Stimulated activated CD8-positive, alpha-beta memory T cell treated with anti-CD3 and anti-CD28 coated beads, Interleukin-4, amount 100 ng/mL, for 24 hours (primary cell): Measurements from ENCODE around the gene FBXO47.
"Not testable (repeated sequence)": the region's sequence is repeated elsewhere in the genome, so short reads cannot be mapped to it uniquely, and the experiment has no call there.

ENCODE experiments used
- DNase-seq: peaks from one replicate; pipeline ENCODE4 v3.0.0-alpha.2; 2020; ENCODE audit warnings: low read depth

The FBXO47 gene

DNA sequence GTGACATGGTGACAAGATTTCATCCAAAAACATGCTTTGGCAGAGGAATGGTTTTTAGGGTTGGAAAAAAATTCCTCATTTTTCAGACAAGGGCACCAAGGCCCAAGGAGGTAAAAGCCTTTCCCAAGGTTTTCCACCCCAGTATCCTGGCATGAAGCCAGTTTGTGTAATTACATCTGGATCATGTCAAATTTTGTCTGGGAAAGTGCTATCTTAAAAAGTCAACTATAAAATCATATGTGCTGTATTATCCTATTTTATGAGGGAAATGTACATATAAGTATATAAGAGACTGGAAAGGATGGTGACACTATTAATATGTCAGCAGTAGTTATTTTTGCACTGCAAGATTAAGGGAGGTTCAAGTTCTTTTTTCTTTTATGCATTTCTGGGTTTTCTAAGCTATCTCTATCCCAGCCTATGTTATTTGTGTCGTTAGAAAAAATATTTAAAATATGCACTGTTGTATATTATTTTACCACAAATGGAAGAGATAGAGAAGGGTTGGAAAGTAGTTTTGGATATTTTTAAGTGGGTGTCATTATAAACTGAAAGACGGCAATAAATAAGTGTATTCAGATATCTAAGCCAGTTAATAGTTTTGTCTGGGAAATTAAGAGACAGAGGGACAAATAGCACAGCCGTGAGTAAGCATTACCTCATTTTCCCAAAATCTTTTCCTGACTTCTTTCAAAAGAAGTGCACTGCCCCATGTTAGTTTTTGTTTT, 13.5 kb upstream of the FBXO47 start:
- DNase-seq = no peak

DNA sequence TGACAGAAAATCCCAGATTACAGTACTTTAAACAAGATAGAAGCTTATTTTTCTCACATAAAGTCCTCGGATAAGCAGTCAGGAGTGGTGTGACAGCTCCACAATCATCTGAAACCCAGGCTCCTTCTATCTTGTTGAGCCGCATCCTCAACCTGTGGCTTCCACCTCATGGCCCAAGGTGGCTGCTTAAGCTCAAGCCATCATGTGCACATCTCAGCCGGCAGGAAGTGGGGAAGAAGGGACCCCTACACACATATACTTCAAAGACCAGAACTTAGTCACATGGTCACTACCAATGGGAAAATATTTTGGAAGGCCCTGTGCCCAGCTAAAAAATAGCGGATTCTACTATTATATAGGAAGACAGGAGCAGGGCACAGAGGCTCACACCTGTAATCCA, 11.0 kb upstream of the FBXO47 start:
- DNase-seq = no peak

DNA sequence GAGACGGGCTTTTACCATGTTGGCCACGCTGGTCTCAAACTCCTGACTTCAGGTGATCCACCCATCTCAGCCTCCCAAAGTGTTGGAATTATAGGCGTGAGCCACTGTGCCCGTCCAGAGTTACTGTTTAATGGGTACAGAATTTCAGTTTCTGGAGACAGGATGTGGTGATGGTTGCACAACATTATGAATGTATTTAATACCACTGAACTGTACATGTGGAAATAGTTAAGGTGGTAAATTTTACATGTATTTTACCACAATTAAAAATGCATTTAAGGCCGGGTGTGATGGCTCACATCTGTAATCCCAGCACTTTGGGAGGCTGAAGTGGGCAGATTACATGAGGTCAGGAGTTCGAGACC, 9.0 kb upstream of the FBXO47 start:
- DNase-seq = not testable (repeated sequence)

DNA sequence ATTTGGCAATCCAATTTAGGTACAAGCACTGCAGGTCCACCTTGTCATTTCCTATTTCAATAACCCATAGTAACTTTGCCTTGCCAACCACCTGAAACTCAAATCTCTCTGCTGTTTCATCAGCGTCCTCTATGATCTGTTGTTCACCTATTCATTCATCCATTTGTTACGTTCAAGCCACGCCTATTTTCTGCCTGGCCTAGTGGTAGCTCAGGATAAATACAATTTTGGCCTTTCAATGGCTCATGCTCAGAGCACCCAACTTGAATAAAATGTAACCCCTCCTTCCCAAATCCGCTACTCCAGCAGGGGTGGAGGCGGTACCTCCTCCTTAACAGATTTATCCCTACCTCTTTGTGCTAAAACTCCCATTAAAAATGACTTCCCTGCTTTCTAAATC, 3.6 kb upstream of the FBXO47 start:
- DNase-seq = no peak

DNA sequence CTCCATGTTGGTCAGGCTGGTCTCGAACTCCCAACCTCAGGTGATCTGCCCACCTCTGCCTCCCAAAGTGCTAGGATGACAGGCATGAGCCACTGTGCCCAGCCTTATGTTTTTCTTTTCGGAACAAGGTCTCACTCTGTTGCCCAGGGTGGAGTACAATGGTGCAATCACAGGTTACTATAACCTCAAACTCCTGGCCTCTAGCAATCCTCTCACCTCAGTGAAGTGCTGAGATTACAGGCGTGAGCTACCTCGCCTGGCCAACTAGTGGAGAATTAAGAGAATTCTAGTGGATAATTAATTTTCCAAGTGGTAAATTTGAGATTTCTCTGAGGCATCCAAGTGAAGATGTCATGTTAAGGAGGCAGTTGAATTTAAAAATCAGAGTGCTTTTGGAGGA, 2.9 kb upstream of the FBXO47 start:
- DNase-seq = no peak

DNA sequence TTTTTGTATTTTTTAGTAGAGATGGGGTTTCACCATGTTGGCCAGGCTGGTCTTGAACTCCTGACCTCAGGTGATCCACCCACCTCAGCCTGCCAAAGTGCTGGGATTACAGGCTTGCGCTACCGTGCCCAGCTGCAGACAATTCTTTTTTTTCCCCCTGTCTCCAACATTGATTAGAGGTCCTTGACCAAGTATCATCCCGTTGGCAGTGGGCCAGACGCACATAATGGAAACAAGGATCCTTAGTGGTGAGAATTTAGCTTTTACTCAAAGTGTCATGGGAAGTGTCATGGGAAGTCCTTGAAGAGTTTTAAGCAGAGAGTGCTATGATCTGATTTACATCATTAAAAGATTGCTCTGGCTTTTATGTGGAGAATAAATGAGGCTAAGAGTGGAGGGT, 2.1 kb upstream of the FBXO47 start:
- DNase-seq = no peak

DNA sequence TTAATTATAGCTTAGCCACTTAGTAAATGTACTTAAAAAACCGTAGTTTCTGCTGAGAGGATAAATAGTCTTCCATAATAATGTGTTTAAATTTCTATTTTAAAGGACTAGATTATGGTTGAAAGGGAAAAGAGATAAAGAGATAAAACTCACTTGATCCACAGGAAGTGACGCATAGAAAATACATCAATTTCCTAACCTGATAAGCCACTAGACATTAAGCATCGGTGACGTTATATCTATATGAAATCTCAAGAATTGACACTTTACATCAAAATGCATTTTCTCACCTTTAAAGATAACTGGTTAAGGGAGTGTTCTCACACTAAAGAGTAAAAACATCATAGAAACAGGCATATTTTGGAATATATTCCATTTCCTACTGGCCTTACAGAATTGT, 5.8 kb downstream of the FBXO47 start:
- DNase-seq = no peak

DNA sequence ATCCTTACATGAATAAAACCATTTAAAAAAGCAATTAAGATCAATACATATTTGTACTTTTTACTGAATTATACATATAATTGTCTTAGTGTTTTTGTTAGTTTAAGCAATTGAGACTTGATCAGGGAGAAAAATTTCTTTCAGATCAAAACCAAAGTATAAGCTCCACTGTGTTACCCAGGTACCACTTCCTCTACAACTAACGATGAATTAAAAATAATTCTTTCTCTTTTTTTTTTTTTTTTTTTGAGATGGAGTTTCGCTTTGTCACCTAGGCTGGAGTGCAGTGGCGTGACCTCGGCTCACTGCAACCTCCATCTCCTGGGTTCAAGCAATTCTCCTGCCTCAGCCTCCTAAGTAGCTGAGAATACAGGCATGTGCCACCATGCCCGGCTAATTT, 6.8 kb downstream of the FBXO47 start:
- no peak for DNase-seq

DNA sequence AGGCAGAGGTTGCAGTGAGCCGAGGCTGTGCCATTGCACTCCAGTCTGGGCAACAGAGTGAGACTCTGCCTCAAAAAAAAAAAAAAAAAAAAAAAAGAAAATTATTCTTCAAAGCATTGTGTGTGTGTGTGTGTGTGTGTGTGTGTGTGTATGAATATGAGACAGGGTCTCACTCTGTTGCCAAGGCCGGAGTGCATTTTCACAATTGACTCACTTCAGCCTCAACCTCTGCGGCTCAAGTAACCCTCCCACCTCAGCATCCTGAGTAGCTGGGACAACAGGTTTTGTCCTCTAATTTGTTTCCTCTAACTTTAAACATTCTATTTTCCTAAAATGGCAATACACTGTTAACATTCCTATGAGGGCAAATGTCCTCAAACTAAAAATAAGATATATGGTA, 7.7 kb downstream of the FBXO47 start:
- DNase-seq = no peak

DNA sequence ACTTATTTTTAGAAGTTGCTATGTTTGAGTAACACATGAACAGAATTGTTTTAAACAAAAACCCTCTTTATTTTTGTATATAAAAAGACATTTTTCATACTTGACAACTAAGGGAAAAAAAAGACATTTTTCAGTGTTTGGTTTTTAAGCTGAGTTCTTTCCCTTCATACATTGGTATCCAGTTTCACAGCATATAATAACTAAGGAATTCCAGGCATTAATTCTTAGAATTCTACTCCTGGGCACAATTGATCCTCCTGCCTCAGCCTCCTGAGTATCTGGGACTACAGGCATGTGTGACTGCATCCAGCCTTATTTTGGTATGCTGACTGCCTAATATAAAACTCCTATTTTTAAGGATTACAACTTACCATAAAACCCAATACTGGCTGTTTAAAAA, 8.4 kb downstream of the FBXO47 start:
- no peak for DNase-seq

DNA sequence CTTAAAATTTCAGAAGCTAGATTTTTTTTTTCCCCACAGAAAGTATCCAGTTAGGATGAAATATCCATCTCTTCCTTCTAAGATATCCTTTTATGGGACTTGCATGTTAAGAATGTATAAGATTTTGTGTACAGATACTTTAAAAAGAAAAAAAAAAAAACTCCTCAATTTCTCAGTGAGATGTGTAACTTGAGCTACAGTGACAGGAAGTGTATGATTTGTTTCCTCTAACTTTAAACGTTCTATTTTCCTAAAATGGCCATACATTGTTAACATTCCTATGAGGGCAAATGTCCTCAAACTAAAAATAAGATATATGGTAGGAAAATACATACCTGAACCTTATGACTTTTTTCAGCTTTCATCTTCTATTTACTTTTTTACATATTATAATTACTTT, 8.9 kb downstream of the FBXO47 start:
- no peak for DNase-seq

DNA sequence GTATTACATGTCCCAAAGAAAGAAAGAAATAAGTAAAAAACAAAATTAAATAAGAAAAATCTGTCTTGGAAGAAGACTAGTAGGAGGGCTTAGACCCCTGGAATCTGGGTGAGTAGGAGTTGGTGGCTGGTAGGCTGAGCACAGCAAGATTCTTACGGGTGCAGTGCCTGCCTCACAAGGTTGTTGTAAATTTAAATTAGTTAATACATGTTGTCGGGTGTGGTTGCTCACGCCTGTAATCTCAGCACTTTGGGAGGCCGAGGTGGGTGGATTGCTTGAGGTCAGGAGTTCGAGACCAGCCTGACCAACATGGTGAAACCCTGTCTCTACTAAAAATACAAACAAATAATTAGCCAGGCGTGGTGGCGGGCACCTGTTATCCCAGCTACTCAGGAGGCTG, 13.4 kb downstream of the FBXO47 start:
- not testable (repeated sequence) for DNase-seq

DNA sequence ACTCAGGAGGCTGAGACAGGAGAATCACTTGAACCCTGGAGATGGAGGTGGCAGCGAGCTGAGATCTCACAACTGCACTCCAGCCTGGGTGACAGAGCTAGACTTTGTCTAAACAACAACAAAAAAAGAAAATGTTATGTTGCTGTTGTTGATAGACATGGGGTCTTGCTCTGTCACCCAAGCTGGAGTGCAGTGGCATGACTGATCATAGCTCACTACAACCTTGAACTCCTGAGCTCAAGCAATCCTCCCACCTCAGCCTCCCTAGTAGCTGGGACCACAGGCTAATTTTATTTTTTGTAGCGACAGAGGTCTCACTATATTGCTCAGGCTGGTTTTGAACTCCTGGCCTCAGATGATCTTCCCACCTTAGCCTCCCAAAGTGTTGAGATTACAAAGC, 20.0 kb downstream of the FBXO47 start:
- DNase-seq = no peak

DNA sequence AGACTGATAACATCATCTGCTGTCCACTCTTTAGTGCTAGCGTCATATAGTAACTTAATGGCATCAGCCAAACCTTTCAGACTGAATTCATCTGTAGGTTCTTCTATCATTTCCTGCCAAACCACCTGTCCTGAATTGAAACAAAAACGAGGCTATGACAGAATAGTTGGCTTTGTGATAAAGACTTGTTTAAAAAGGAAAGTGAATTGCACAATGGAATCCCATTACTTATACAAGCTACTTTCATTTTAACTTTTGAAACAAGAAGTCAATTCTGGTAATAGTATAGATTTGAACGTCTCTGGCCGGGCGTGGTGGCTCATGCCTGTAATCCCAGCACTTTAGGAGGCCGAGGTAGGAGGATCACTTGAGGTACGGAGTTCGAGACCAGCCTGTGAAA, 23.6 kb downstream of the FBXO47 start:
- no peak for DNase-seq

DNA sequence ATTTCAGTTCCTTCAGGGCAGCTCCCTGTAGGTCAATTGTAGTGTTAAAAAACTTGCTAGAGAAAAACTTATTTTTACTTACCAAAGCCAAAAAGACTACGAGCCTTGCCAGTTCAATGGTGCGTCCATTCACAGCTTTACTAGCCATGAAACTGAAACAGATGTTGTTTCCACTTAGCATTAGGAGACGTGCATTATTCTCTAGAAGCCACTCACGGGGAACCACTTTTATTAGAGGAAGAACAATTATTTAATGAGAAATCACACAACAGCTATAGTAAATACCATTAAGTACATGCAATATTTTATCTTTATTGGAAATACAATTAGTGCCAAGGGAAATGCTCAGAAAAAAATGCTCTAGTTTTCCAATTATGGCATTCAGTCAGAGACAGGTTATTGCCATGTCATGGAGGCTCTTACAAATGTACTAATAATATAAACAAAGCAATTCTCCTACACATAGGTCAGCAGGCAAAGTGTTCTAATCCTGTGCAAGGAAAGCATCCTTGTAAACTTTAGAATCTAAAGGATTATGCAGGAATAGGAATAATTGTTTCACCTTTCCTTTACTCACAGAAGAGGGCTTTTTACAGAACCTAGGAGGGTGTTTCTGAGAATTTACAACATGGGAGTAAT, 24.4 kb downstream of the FBXO47 start:
- DNase-seq = no peak

DNA sequence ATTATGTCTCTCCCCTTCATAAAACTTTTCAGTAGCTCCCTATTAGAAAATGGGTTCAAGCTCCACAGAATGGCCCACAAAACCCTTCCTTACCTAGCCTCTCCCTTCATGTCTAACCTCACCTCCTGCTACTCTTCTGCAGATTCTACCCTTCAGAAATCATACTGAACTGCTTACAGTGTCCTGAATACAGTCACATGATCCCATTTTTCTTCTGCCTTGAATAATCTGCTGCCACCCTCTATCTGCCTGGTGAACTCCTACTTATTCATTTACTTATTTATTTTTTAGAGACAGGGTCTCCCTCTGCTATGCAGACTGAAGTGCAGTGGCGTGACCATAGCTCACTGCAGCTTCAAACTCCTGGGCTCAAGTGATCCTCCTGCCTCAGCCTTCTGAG, 26.8 kb downstream of the FBXO47 start:
- DNase-seq = no peak

DNA sequence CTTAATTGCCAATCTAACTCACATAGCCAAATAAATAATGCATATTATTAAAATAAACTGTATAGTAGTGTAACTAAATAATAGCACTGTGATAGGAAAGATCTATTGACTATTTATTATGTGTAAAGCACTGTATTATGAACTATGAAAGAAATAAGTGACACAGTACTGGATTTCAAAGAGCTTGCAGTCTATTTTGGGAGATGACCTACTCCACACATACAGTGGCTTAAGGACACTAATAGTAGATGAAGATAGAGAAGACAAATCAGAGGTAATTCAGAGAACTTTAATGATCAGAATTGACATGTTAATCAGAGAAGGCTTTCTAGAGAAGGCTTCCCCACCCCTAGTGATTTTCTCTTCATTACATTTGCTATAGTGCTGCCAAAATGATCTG, 27.2 kb downstream of the FBXO47 start:
- DNase-seq = no peak

DNA sequence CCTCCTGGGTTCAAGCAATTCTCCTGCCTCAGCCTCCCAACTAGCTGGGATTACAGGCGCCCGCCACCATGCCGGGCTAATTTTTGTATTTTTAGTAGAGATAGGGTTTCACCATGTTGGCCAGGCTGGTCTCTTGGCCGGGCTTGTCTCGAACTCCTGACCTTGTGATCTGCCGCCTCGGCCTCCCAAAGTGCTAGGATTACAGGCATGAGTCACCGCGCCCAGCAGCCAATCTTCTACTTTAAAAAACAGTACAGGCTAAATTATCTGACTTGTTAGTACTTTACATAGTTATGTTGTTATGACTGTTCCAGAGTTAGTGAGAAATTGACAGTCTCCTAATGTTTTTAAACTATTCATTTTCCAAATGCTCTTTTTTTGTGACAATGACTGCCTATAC, 33.2 kb downstream of the FBXO47 start:
- DNase-seq = not testable (repeated sequence)

DNA sequence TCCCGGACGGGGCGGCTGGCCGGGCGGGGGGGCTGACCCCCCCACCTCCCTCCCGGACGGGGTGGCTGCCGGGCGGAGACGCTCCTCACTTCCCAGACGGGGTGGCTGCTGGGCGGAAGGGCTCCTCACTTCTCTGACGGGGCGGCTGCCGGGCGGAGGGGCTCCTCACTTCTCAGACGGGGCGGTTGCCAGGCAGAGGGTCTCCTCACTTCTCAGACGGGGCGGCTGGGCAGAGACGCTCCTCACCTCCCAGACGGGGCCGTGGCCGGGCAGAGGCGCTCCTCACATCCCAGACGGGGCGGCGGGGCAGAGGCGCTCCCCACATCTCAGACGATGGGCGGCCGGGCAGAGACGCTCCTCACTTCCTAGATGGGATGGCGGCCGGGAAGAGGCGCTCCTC, 36.4 kb downstream of the FBXO47 start:
- not testable (repeated sequence) for DNase-seq

DNA sequence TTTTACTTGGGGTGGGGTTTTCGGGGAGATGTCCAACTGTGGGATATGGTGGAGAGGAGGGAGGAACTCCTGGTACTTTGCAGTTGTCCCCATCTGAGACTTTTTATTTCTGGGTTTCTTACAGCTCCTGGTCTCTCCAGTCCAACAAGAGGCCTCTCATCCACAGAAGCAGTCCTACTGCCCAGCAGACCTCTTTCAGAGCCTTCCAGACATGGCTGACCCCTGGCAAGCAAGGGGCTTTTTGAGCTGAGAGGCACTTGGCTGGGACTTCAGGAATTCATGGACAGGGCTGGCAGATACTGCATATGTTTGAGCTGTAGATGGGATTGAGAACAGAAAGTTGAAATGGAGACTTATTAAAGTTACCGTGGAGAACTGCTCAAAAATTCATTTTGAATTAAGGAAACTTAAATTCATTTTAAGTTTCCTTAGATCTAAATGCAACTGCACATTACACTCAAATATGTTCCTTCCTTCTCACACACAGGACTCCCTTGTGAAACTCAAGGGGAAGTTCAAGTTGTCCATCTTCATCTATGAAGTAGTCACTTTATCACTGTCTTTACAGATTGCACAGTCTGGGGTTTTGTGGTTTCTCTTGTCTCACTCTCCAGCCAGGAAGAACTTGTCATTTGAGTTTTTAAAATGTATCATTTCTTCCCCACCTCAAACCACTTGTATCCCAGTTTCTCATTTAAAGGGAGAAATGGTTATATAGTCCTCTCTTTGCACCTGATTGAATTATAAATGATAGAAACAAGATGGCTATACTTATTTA, 40.7 kb downstream of the FBXO47 start:
- DNase-seq = no peak

DNA sequence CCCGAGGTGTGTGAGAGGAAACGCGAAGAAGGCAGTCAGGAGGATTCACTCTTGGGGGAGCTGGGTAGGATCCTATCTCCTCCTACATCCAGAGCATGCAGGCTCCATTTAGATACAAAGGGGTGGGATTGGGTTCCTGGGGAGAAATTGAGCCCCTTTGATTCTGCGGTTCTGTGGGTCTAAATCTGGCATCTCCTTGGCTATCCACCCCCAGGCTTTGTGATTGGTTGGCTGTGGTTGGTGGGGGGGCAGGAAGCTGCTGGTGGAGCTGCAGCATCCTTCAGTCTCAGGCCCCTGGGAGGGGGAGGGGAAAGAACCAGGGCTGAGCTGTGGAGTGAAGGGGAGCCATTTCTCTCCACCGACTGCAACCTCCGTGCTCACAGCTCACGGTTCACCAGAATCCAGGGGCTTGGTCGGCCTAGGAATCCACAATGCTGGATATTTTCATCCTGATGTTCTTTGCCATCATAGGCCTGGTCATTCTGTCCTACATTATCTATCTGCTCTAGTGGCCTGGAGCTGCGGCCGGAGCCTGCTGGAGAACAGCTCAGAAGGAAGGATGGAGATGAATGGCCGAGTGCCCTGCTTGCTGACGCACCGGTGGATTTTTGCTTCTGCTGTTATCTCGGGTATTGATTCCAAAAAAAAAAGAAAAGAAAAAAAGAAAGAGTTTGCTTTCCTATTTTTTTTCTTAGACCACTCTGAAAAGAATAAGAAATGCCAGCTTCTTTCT, 41.8 kb downstream of the FBXO47 start, which contains the start of gene LASP1NB:
Gene LASP1NB, plus strand, starts transcription at position 352 of the 733 bp plus-strand sequence.
- DNase-seq = peak; percentile 38

DNA sequence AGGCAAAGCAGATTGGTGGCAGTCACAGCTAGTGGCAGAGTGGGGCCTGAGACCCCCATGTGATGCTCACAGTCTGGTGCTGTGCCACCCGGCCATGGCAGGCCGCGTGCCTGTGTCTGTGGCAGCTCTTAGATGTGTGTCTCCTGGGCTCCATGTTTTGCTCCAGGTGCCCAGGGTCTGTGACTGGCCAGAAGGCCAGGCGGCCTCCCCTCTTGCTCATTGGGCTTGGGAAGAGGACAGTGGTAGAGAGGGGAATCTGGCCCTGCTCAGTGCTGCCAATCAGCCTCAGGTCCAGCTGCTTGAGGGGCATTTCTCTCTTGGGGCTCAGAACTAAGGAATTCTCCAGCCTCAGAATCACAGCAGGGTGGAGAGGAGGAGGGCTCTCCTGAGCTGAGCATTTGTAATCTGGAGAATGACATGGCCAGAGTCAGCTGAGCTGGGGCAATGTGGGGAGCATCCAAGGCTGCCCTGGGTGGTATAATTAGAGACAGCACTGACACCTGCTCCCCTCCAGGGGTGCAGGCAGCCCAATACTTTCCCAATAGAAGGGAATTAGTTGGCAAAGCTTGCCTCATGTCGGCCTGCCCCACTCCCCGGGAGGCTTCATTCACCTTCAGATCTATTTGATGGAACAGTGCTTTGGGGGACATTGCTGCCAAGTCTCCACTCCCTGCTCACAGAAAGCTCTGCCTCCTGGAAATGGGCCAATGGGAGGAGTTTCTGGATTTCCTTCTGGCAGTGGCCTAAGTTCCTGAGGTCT, 44.5 kb downstream of the FBXO47 start:
- DNase-seq = no peak
